K562 (cell line): ENCODE measurements around the gene LRRC7. TPM values are rescaled to one million over a fixed set of nuclear protein-coding genes. Genes with fewer than 3 reads are reported as not detected.
A peak's percentile ranks its signal among the peaks of the same experiment; 100 is the strongest.

ENCODE experiments used
- ATAC-seq: fragments of 200-7000 bp; cut with Tn5 transposase; 3 replicates; pipeline ENCODE4 v1.9.1; 2020; ENCODE audit warnings: moderate library complexity
- BruUV-seq: library from RNA; stranded (reverse); fragments of 400-500 nt; replicated peaks from 2 replicates; lab custom pipeline; 2021; lab: Mats Ljungman, UMichigan
- CTCF ChIA-PET: fragments of 300-600 bp; formaldehyde crosslinking; extraction: SDS; loops from one replicate; lab custom pipeline; 2021; ENCODE audit warnings: low intra/inter-chr PET ratio; lab: Yijun Ruan, JAX
- POLR2A ChIA-PET: fragments of 300-600, 350-650 bp; sonication (Branson Sonifier 250); formaldehyde crosslinking; extraction: SDS; loops from one replicate; lab custom pipeline; 2021; ENCODE audit warnings: antibody characterized with exemption, inconsistent platforms; lab: Yijun Ruan, JAX
- DNase-seq, 4 experiments: peaks; one replicate each; pipeline versions ENCODE4 v3.0.0 to v3.0.0-alpha.2; 2011 to 2018; ENCODE audit warnings: low spot score in 3 of 4, mixed read lengths in 3 of 4; ENCODE audit errors: extremely low read depth in 1 of 4
- FAIRE-seq: peaks from 2 replicates; lab custom pipeline; 2011; peaks lifted over from hg19 to GRCh38; lab: Jason Lieb, UNC
- H2AFZ ChIP-seq: 2 replicates; pipeline ENCODE4 v1.6.0; 2011; ENCODE audit warnings: low read depth, low read length, control low read depth, inconsistent platforms
- H3K27ac ChIP-seq: fragments of 200-600 bp; 3 replicates; pipeline ENCODE4 v1.8.0; 2011; ENCODE audit warnings: low read depth, mild to moderate bottlenecking, control low read depth, inconsistent platforms, low read length, moderate library complexity, mixed read lengths; ENCODE audit errors: extremely low read depth
- H3K27me3 ChIP-seq, 2 experiments: fragments of 300-600 bp in 1 of 2; 2 replicates in 1 of 2; 3 replicates in 1 of 2; pipeline versions ENCODE4 v1.6.0 to v1.8.0; 2011; ENCODE audit warnings: inconsistent platforms in 2 of 2, low read length in 2 of 2, mild to moderate bottlenecking in 1 of 2, mixed read lengths in 1 of 2, moderate library complexity in 1 of 2; ENCODE audit not compliant: control insufficient read depth in 2 of 2, insufficient read depth in 2 of 2
- H3K36me3 ChIP-seq: fragments of 300-600 bp; 3 replicates; pipeline ENCODE4 v1.8.0; 2011; ENCODE audit warnings: mild to moderate bottlenecking, low read length, inconsistent platforms; ENCODE audit not compliant: control insufficient read depth, insufficient read depth
- H3K4me1 ChIP-seq, 2 experiments: fragments of 200-600 bp in 1 of 2; replicated peaks in 1 of 2; 2 replicates in 1 of 2; 3 replicates in 1 of 2; pipeline versions ENCODE4 v1.5.1 to v1.8.0; 2011; ENCODE audit warnings: inconsistent platforms in 2 of 2, low read length in 2 of 2, mild to moderate bottlenecking in 1 of 2, mixed read lengths in 1 of 2, moderate library complexity in 1 of 2; ENCODE audit not compliant: control insufficient read depth in 2 of 2, insufficient read depth in 2 of 2
- H3K4me2 ChIP-seq: 2 replicates; pipeline ENCODE4 v1.6.1; 2011; ENCODE audit warnings: low read length, control low read depth, inconsistent platforms, mixed read lengths; ENCODE audit not compliant: insufficient read depth
- H3K4me3 ChIP-seq: fragments of 200-600 bp; sonication (generic), shearing (Covaris generic); 2 replicates; pipeline ENCODE4 v1.5.1; 2016; ENCODE audit warnings: control low read depth, inconsistent platforms
- H3K79me2 ChIP-seq: fragments of 200-600 bp; 3 replicates; pipeline ENCODE4 v1.8.0; 2011; ENCODE audit warnings: low read length, inconsistent platforms; ENCODE audit not compliant: control insufficient read depth, insufficient read depth
- H3K9ac ChIP-seq, 2 experiments: 2 replicates each; pipeline versions ENCODE4 v1.6.0 to v1.6.1; 2011; ENCODE audit warnings: low read depth in 2 of 2, low read length in 2 of 2, control low read depth in 1 of 2, inconsistent platforms in 1 of 2, mild to moderate bottlenecking in 1 of 2, mixed read lengths in 1 of 2; ENCODE audit not compliant: insufficient read depth in 1 of 2
- H3K9me1 ChIP-seq: one replicate; pipeline ENCODE4 v1.6.0; 2011; ENCODE audit warnings: inconsistent platforms, mild to moderate bottlenecking, low read length, moderate library complexity; ENCODE audit not compliant: control insufficient read depth, insufficient read depth
- H3K9me3 ChIP-seq: replicated peaks from 2 replicates; pipeline ENCODE4 v1.5.1; 2011; ENCODE audit warnings: low read depth, low read length, inconsistent platforms; ENCODE audit not compliant: control insufficient read depth, insufficient read depth
- H4K20me1 ChIP-seq: replicated peaks from 2 replicates; pipeline ENCODE4 v1.6.1; 2011; ENCODE audit warnings: low read length, inconsistent platforms, mixed read lengths; ENCODE audit not compliant: control insufficient read depth, insufficient read depth
- ARID2 ChIP-seq: fragments of 450-650 bp; IDR thresholded peaks from 2 replicates; pipeline ENCODE4 v1.6.1; 2017; ENCODE audit warnings: antibody characterized with exemption, mild to moderate bottlenecking
- EZH2 ChIP-seq: IDR thresholded peaks from 2 replicates; pipeline ENCODE4 v1.6.1; 2012; ENCODE audit warnings: low read depth, mild to moderate bottlenecking, inconsistent platforms, low read length, borderline replicate concordance
- GABPB2 ChIP-seq: fragments of 250-450 bp; sonication (Bioruptor Pico); conservative IDR thresholded peaks from 2 replicates; pipeline ENCODE4 v1.5.1; 2021; ENCODE audit warnings: mild to moderate bottlenecking
- MAX ChIP-seq: sonication (generic); formaldehyde crosslinking; IDR thresholded peaks from 2 replicates; pipeline ENCODE4 v1.9.0; 2022; ENCODE audit warnings: mild to moderate bottlenecking, missing genetic modification reagents
- OTX1 ChIP-seq: fragments of 450-650 bp; formaldehyde crosslinking; IDR thresholded peaks from 2 replicates; pipeline ENCODE4 v1.4.0; 2022; ENCODE audit warnings: mild to moderate bottlenecking
- PTRF ChIP-seq: fragments of 450-650 bp; IDR thresholded peaks from 2 replicates; pipeline ENCODE4 v1.6.1; 2016; ENCODE audit warnings: mild to moderate bottlenecking, missing genetic modification characterization, missing compliant biosample characterization
- RFX1 ChIP-seq: fragments of 450-650 bp; IDR thresholded peaks from 2 replicates; pipeline ENCODE4 v1.6.1; 2016; ENCODE audit warnings: mild to moderate bottlenecking, moderate library complexity
- RNF2 ChIP-seq: sonication (generic); IDR thresholded peaks from 2 replicates; pipeline ENCODE4 v1.6.1; 2016
- TCF3 ChIP-seq: sonication (generic); formaldehyde crosslinking; IDR thresholded peaks from 2 replicates; pipeline ENCODE4 v1.4.0; 2020; ENCODE audit warnings: mild to moderate bottlenecking, missing genetic modification reagents
- TFE3 ChIP-seq: fragments of 450-650 bp; formaldehyde crosslinking; IDR thresholded peaks from 2 replicates; pipeline ENCODE4 v1.4.0; 2020; ENCODE audit warnings: mild to moderate bottlenecking, mixed read lengths
- ZNF175 ChIP-seq: fragments of 200-800 bp; sonication (Bioruptor generic); IDR thresholded peaks from 2 replicates; pipeline ENCODE4 v1.6.1; 2016; ENCODE audit warnings: low read depth, mild to moderate bottlenecking, missing genetic modification characterization, missing compliant biosample characterization
- ZNF518B ChIP-seq: fragments of 250-450 bp; sonication (Bioruptor Pico); IDR thresholded peaks from 2 replicates; pipeline ENCODE4 v1.5.0; 2021; ENCODE audit warnings: mild to moderate bottlenecking, moderate library complexity
- ZNF696 ChIP-seq: fragments of 250-450 bp; sonication (Bioruptor Pico); conservative IDR thresholded peaks from 2 replicates; pipeline ENCODE4 v1.4.0; 2020; ENCODE audit warnings: mild to moderate bottlenecking, moderate library complexity
- WGBS: fragments of 100-300 bp; shearing (Covaris generic); methylation state at CpG from one replicate; pipeline ENCODE4 v1.1.6; 2016; ENCODE audit warnings: low coverage, mixed read lengths; ENCODE audit not compliant: insufficient coverage; ENCODE audit errors: missing lambda C conversion rate; 5-methylcytosine and 5-hydroxymethylcytosine counted together
- in situ Hi-C: fragments of 300-500 bp; cut with MboI; formaldehyde crosslinking; loops from 4 replicates; pipeline ENCODE4 v1.15.0; 2018; ENCODE audit warnings: inconsistent platforms, mixed read lengths
- intact Hi-C: fragments of 100-400 bp; cut with micrococcal nuclease; formaldehyde crosslinking; loops from 2 replicates; pipeline ENCODE4 v1.14.2; 2022
- polyA plus RNA-seq, 8 experiments: library from polyadenylated mRNA; depleted of rRNA in 4 of 8; stranded (reverse) in 5 of 8; unstranded in 3 of 8; fragments of >200 nt; fragmentation: Nextera tagmentation in 2 of 8; fragmentation: Illumina TruSeq in 1 of 8; extraction: Ambion mirVana in 2 of 8; extraction: Trizol in 1 of 8; gene quantifications; 2 replicates each; pipeline versions ENCODE4 v1.2.1 to v1.2.3, GENCODE V29; 2011 to 2014; ENCODE audit warnings: inconsistent platforms in 1 of 8, missing spikeins in 1 of 8
- total RNA-seq, 7 experiments: library from RNA; depleted of rRNA in 6 of 7; stranded (reverse); fragments of >200 nt in 6 of 7; fragmentation: Illumina TruSeq in 2 of 7; extraction: Trizol in 2 of 7; gene quantifications; 2 replicates each; pipeline versions ENCODE4 v1.2.1 to v1.2.3, GENCODE V29; 2011 to 2021; ENCODE audit warnings: low replicate concordance in 1 of 7
- TF ChIP-seq, protein P1 (sequence below): fragments of 200-800 bp; sonication (Bioruptor generic); IDR thresholded peaks from 2 replicates; pipeline ENCODE4 v1.6.1; 2017; ENCODE audit warnings: missing genetic modification characterization, missing compliant biosample characterization

LRRC7 gene
- total and polyA plus RNA-seq, 9 of the 15 experiments (the other 6 are each of a cell fraction or from before 2014, with no cell fraction given), result 0.09 to 0.94 (median 0.49) TPM

- Histone ChIP-seq H3K4me2 (peak overlapping the region; percentile 20; the same call in 1 of the 2 replicates), H3K27me3 (no peaks in the 10 kb centered on the region), H3K9me1 (no peaks in the 10 kb centered on the region), H4K20me1 (no peaks in the 10 kb centered on the region), H3K27ac (no peak overlapping the region), H3K4me1 (peaks cover 0 to 7% of the 10 kb centered on the region in 2 experiments; a peak in 2 of 5 replicates), H3K9ac (peak overlapping the region in 1 of 2 experiments; percentile 35; a peak in 2 of 4 replicates), H2AFZ (peak overlapping the region; percentile 80), H3K9me3 (no peaks in the 10 kb centered on the region), H3K4me3 (no peak overlapping the region), H3K36me3 (no peaks in the 10 kb centered on the region), H3K79me2 (no peaks in the 10 kb centered on the region)
- CTCF ChIA-PET, result no interaction called here
- DNase-seq (peak in 1 of 4 experiments; percentile 11), FAIRE-seq (no peak), ATAC-seq (peak; percentile 74)
- intact Hi-C loops, result no loop called here
- in situ Hi-C loops, result no loop called here
- WGBS, result 32% methylated on average over 28 of the region's 36 CpGs
- POLR2A ChIA-PET, result no interaction called here
- no TSS peak for BruUV-seq
- TF ChIP-seq RFX1, result no peak
- TF ChIP-seq GABPB2 (CRISPR knock-in tag), result no peak
- TF ChIP-seq, protein P1, sequence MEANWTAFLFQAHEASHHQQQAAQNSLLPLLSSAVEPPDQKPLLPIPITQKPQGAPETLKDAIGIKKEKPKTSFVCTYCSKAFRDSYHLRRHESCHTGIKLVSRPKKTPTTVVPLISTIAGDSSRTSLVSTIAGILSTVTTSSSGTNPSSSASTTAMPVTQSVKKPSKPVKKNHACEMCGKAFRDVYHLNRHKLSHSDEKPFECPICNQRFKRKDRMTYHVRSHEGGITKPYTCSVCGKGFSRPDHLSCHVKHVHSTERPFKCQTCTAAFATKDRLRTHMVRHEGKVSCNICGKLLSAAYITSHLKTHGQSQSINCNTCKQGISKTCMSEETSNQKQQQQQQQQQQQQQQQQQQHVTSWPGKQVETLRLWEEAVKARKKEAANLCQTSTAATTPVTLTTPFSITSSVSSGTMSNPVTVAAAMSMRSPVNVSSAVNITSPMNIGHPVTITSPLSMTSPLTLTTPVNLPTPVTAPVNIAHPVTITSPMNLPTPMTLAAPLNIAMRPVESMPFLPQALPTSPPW (CRISPR knock-in tag), result no peak
- no peak for TF ChIP-seq ARID2
- TF ChIP-seq EZH2, result no peak
- TF ChIP-seq RNF2, result no peak
- TF ChIP-seq PTRF (tag), result no peak
- TF ChIP-seq ZNF518B, result no peak
- no peak for TF ChIP-seq ZNF175
- 0 out of 2 replicates have a peak, but pooled peaks have one; percentile 35 for TF ChIP-seq MAX (CRISPR knock-in tag)
- no peak for TF ChIP-seq OTX1 (CRISPR knock-in tag)
- TF ChIP-seq ZNF696 (CRISPR knock-in tag), result no peak
- no peak for TF ChIP-seq TCF3 (CRISPR knock-in tag)
- no peak for TF ChIP-seq TFE3
Observed at GRCh38 chr1:69919129-69919921, 351.6 kb downstream of the LRRC7 start.
